Measurements from ENCODE around the gene ATP1A2. TPM values are rescaled to one million over a fixed set of nuclear protein-coding genes. Genes with fewer than 3 reads are reported as not detected.

ATP1A2 gene
- total RNA-seq, 1 experiment from 2014 or later, result 0.15 TPM

GRCh38 chr1:160178731-160179130, 63.2 kb downstream of the ATP1A2 start:
- ATAC-seq (no peak), DNase-seq (ENCODE audit: low read depth, low spot score) (no peak)
- no peaks in the 10 kb centered on the region for H3K36me3 ChIP-seq (ENCODE audit: control insufficient read depth, insufficient read depth, low read length)
- ChIA-PET POLR2A (no interaction called here), CTCF (interaction anchor here (0.6 to 0.7 kb wide), 2 partner anchors 389 to 677 kb away, joined by 3 to 4 read pairs; no protein-coding TSS in a partner anchor)
- in situ Hi-C loops (cut with HindIII; ENCODE audit: low pct_unique_long_range_greater_than_20kb, low sequenced_read_pairs), result no loop called here
- no peak overlapping the region for H3K27ac ChIP-seq (ENCODE audit: low read length)
- intact Hi-C loops (cut with micrococcal nuclease; ENCODE audit: unreplicated experiment), result no loop called here
- H3K4me3 ChIP-seq (ENCODE audit: low read depth in 2 of 2, low read length in 2 of 2), result no peak overlapping the region
- no TSS peak for BruUV-seq (replicated peaks)
- TF ChIP-seq TCF7L2 (IDR thresholded peaks at IDR 0.05; ENCODE audit: low read depth, low read length), result no peak
- TF ChIP-seq POLR2AphosphoS5 (IDR thresholded peaks at IDR 0.05; ENCODE audit: low read depth, low read length), result no peak
- no peak for TF ChIP-seq CTCF (IDR thresholded peaks at IDR 0.05)
- no peak for TF ChIP-seq SIN3A (IDR thresholded peaks at IDR 0.05; ENCODE audit: borderline replicate concordance, insufficient read depth, low read depth, low read length)
- TF ChIP-seq REST (IDR thresholded peaks at IDR 0.05; ENCODE audit: insufficient read depth in 1 of 2, low read depth in 2 of 2, low read length in 1 of 2), result no peak
- no peaks in the 10 kb centered on the region for H3K9me3 ChIP-seq (ENCODE audit: control insufficient read depth, insufficient read depth, low read depth, low read length)
- no peaks in the 10 kb centered on the region for H3K4me1 ChIP-seq (ENCODE audit: control insufficient read depth, insufficient read depth, low read length)
- no peaks in the 10 kb centered on the region; the same call in 1 of the 2 replicates for H3K27me3 ChIP-seq (ENCODE audit: control insufficient read depth, insufficient read depth, low read length)

GRCh38 chr1:160179336-160179735, 63.8 kb downstream of the ATP1A2 start:
- no peaks in the 10 kb centered on the region for H3K9me3 ChIP-seq (ENCODE audit: control insufficient read depth, insufficient read depth, low read depth, low read length)
- ATAC-seq (no peak), DNase-seq (ENCODE audit: low read depth, low spot score) (no peak)
- intact Hi-C loops (cut with micrococcal nuclease; ENCODE audit: unreplicated experiment), result no loop called here
- TF ChIP-seq CTCF (IDR thresholded peaks at IDR 0.05) (no peak), TCF7L2 (IDR thresholded peaks at IDR 0.05; ENCODE audit: low read depth, low read length) (no peak), POLR2AphosphoS5 (IDR thresholded peaks at IDR 0.05; ENCODE audit: low read depth, low read length) (no peak), SIN3A (IDR thresholded peaks at IDR 0.05; ENCODE audit: borderline replicate concordance, insufficient read depth, low read depth, low read length) (no peak), REST (IDR thresholded peaks at IDR 0.05; ENCODE audit: insufficient read depth in 1 of 2, low read depth in 2 of 2, low read length in 1 of 2) (no peak)
- in situ Hi-C loops (cut with HindIII; ENCODE audit: low pct_unique_long_range_greater_than_20kb, low sequenced_read_pairs), result no loop called here
- no peaks in the 10 kb centered on the region for H3K4me1 ChIP-seq (ENCODE audit: control insufficient read depth, insufficient read depth, low read length)
- H3K4me3 ChIP-seq (ENCODE audit: low read depth in 2 of 2, low read length in 2 of 2), result no peak overlapping the region
- CTCF ChIA-PET, result no interaction called here
- no peaks in the 10 kb centered on the region; the same call in 1 of the 2 replicates for H3K27me3 ChIP-seq (ENCODE audit: control insufficient read depth, insufficient read depth, low read length)
- H3K36me3 ChIP-seq (ENCODE audit: control insufficient read depth, insufficient read depth, low read length), result no peaks in the 10 kb centered on the region
- BruUV-seq (replicated peaks), result no TSS peak
- POLR2A ChIA-PET, result no interaction called here
- H3K27ac ChIP-seq (ENCODE audit: low read length), result no peak overlapping the region

Measured in Panc1 (cell line).